ENCODE measurements around the gene RNASE7.

RNASE7 gene

DNA sequence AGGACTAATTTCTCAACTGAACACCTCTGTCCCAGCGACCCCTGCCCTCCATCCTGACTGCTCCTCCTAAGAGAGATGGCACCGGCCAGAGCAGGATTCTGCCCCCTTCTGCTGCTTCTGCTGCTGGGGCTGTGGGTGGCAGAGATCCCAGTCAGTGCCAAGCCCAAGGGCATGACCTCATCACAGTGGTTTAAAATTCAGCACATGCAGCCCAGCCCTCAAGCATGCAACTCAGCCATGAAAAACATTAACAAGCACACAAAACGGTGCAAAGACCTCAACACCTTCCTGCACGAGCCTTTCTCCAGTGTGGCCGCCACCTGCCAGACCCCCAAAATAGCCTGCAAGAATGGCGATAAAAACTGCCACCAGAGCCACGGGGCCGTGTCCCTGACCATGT is 756 bp downstream of the RNASE7 start:
- no peak for DNase-seq (ENCODE audit: insufficient read length, low spot score)
- no peak for FAIRE-seq

GRCh38 chr14:21043387-21043973 is 1.3 kb downstream of the RNASE7 start:
- no peak for DNase-seq (ENCODE audit: insufficient read length, low spot score)
- no peak for FAIRE-seq

- no peak for DNase-seq (ENCODE audit: insufficient read length, low spot score)
- no peak for FAIRE-seq
Measured at GRCh38 chr14:21043974-21044618, 1.9 kb downstream of the RNASE7 start.

DNA sequence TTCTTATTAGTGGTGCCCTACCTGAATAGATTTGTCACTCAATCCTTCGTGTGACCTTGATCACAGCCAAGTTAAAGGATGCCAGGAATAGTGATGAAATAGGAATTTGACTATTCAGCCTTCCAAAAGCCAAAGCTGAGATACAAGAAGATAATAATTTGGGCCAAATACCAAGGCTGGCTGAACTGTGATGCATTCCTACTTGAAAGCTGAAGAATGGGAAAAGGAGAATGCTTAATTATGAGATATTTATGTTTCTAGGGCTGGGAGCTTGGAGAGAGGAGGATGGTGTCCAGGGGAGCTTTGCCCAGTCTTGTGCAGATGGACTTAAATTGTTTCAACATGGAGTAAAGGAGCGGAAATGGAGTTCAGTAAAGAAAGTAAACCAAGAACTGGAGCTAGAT is 5.2 kb downstream of the RNASE7 start:
- FAIRE-seq: no peak
- DNase-seq (ENCODE audit: insufficient read length, low spot score): no peak

GRCh38 chr14:21048638-21049037 is 6.5 kb downstream of the RNASE7 start:
- no peak for FAIRE-seq
- no peak for DNase-seq (ENCODE audit: insufficient read length, low spot score)

DNA sequence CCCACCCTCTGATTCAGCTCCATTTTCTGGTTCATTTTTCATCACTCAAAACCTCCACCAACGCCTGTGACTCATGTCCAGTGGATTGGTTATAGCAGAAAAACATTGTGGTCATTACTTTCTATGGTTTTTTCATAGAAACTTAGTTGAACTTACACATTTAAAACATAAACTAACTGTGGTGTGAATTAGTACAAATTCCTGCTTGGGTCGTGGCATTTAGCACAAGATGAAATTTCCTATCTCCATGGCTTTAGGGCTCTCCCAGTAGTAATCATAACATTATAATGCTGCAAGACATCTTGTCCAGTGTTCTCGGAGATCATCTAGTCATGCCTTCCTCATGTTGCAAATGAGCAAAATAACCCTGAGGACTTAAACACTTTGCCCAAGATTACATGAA is 7.1 kb downstream of the RNASE7 start:
- no peak for DNase-seq (ENCODE audit: insufficient read length, low spot score)
- FAIRE-seq: no peak

GRCh38 chr14:21050597-21050996 is 8.4 kb downstream of the RNASE7 start:
- DNase-seq (ENCODE audit: insufficient read length, low spot score): no peak
- FAIRE-seq: no peak

- FAIRE-seq: no peak
Measured at GRCh38 chr14:21053184-21054122, 11.3 kb downstream of the RNASE7 start.

GRCh38 chr14:21054123-21054767 is 12.1 kb downstream of the RNASE7 start:
- DNase-seq (ENCODE audit: insufficient read length, low spot score): no peak
- FAIRE-seq: no peak

More at GRCh38 chr14:21053184-21054122, 11.3 kb downstream of the RNASE7 start:
- DNase-seq (ENCODE audit: insufficient read length, low spot score): no peak

DNA sequence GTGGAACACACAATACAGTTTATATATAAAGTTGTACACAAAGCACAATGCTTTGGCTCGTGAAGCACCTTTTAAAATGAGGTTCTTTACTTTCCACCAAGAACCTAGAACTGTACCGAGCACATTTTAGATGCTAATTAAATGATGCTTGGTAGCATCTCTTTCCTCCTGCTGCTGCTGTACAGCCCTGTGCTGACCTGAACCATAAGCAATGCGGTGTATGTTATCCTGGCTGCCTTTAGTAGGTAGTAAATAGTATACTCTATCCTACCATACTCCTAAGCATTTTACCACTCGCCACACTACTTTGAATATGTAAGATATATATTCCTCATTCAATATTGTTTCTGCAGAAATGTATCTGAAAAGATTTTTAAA is 12.6 kb downstream of the RNASE7 start:
- FAIRE-seq: no peak
- DNase-seq (ENCODE audit: insufficient read length, low spot score): no peak

DNA sequence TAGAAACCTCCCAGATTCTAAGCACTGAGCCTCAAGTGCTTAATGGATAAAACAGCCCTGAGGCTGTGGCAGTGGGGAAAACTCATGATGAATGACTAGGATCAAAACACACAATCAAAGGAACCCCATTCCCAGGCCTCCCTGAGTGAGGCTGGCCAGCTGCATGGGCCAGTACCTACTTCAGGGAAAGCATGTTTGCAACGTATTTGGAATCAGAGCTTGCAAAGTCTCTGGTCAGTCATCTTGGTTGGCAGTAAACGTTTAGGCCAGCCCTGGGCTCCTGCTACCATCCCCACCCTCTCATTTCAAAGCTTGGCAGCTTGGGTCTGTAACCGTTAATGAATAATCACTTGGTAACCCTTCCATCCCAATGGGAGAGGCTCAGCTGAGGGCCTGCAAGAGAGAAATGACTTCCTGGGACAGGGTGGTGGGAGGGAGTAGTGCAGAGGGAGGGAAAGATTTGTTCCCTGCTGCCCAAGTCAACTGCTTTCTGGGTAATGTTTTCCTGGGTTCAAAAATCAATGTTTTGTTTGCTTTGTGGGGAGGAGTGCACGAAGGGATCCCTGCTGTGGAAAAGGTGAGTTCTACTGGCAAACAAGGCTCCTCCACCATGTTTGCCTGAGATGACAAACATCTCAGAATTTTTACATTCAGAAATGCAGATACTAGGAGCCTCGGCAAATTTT is 13.4 kb downstream of the RNASE7 start:
- DNase-seq (ENCODE audit: insufficient read length, low spot score) (no peak), FAIRE-seq (no peak)

DNA sequence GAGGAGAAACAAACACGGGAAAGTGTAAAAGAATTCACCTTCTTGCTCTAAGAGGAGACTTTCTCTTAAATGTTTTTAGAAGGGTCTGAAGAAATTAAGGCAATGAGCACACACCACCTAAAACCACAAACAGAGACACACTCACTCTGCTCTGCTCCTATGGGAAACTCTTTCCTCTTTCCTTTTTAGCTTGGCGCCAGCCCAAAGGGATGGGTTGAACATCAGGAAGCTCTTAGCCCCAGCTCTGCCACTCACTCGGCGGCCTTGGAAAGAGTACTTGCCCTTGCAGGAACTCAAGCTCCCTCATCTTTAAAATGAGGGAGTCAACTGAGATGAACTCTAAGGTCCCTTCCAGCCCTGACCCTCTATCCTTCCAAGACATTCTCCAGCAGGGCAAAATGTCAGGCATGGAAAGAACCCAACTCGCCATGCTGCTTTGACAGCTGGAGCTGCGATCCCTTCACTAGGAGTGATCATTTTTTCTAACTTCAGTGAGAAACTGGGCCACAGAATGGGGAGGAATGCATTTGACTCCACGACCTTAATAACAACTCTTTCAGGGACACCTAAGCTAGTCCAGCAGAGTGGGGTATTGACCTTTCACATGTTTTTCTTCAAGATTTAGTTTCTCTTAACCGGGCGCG is 14.5 kb downstream of the RNASE7 start:
- DNase-seq (ENCODE audit: insufficient read length, low spot score) (no peak), FAIRE-seq (no peak)

- FAIRE-seq (no peak), DNase-seq (ENCODE audit: insufficient read length, low spot score) (no peak)
Measured at GRCh38 chr14:21057803-21058675, 15.9 kb downstream of the RNASE7 start, which contains the start of gene RNASE8. RNASE8 (plus strand) TSS chr14:21057822; CDS start chr14:21057893, 71 bp downstream.

DNA sequence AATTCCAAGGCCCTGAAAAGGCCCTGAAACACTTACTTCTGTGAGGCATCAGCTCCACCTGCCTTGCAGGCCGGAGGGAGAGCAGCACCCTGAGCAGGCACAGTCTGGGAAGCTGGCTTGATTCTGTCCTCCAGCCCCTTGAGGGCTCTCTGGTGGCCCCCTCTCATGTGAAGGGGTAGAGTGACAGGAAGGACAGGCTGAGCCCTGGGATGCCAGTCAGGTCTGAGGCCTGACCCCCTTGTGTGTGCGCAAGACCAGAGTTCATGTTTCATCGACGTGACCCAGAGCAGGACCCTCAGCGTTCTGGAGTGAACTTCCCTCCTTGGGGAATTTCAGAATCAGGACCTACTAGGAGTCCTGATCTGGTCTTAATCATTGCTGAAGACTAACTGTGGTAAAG is 16.7 kb downstream of the RNASE7 start:
- no peak for FAIRE-seq
- DNase-seq (ENCODE audit: insufficient read length, low spot score): no peak

DNA sequence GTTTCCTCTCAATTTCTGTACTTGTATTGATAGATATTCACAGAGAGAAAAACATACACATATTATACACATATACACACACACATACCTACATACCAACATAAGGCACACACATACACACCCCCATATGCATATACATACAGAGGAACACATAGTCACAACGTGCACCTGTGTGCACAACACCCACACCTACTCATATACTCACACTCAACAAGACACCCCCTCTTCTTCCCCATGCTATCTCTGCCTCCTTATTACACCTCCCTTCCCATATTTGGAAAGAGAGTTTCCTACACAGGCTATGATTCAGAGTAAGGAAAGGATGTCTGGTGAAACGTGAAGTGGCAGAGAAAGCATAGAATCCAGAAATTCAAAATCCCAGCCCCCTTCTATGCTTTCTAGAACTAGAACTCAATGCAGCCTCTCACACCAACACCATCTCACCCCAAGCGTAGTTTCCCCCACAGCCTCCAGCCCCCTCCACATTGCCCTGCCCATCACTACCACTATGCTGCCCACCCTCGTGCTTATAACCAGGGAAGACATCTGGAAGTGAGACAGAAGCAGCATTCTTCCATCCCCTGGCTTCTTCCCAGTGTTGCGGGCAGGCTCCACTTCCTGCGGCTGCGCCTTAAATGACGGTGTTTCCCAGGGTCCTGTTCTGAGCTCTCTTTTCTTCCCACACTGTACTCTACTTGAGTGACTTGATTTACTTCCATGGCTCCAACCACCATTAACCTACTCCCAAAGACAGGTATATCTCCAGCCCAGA is 17.9 kb downstream of the RNASE7 start:
- DNase-seq (ENCODE audit: insufficient read length, low spot score) (no peak), FAIRE-seq (no peak)

GRCh38 chr14:21060614-21061346 is 18.6 kb downstream of the RNASE7 start:
- DNase-seq (ENCODE audit: insufficient read length, low spot score): no peak
- no peak for FAIRE-seq

DNA sequence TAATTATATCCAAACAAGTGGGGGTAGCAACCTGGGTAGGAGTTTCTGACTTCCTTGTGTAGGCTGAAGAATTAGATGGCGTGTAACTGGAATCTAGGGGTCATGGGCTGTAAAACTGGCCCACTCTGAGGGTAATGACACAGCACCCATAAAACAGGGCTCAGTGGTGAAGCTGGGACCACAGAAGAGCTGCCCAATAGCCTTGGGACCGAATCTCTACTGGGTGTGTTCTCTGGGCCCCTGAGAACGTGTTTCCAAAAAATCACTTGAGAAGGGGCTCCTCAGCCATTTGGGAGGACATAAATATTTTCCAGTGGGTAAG is 19.1 kb downstream of the RNASE7 start:
- DNase-seq (ENCODE audit: insufficient read length, low spot score): no peak
- FAIRE-seq: no peak

DNA sequence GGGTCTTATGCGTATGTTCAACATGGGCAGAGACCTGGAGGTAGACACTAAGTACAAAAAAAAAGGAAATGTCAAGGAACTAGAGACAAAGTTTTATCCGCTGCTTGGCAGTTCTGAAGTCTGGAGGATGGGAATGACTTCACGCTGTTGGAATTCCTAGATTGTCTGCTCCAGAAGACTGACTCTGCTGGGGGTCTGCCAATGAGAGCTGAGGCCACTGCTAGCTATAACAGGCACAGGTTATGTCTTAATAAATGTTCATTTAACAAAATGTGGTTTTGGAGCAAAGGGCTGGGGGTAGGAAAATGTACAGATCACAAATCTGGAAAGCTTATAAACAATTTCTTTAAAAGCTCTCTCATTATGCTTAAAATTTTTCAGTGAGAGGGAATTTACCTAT is 21.3 kb downstream of the RNASE7 start:
- DNase-seq (ENCODE audit: insufficient read length, low spot score) (no peak), FAIRE-seq (no peak)
